Measurements from ENCODE around the gene BBOF1. TPM values are rescaled to one million over a fixed set of nuclear protein-coding genes. Genes with fewer than 3 reads are reported as not detected.
A peak's percentile ranks its signal among the peaks of the same experiment; 100 is the strongest.

BBOF1 gene
- total and polyA plus RNA-seq, 9 of the 15 experiments (the other 6 are each of a cell fraction or from before 2014, with no cell fraction given), result 1.3 to 4.9 (median 4.2) TPM

GRCh38 chr14:74038020-74038859, 19.1 kb downstream of the BBOF1 start:
- ChIA-PET POLR2A (no interaction called here), CTCF (ENCODE audit: low intra/inter-chr PET ratio) (interaction anchor here (0.6 to 1.4 kb wide), 2 partner anchors 286 to 310 kb away, joined by 3 read pairs; no protein-coding TSS in a partner anchor)
- WGBS (ENCODE audit: insufficient coverage, low coverage, missing lambda C conversion rate), result 47% methylated on average over 3 of the region's 3 CpGs
- DNase-seq (ENCODE audit: extremely low read depth in 1 of 4, low spot score in 3 of 4) (peak; percentile 25 to 62 (median 29)), ATAC-seq (peak; percentile 81), FAIRE-seq (peak; percentile 85)
- Histone ChIP-seq H3K4me1 (replicated peaks in 1 of 2; ENCODE audit: control insufficient read depth in 2 of 2, insufficient read depth in 2 of 2, low read length in 2 of 2) (0 out of 5 replicates have a peak, but pooled peaks cover 0 to 2% of the 10 kb centered on the region in 2 experiments), H3K9me3 (replicated peaks; ENCODE audit: control insufficient read depth, insufficient read depth, low read depth, low read length) (no peaks in the 10 kb centered on the region), H3K27ac (ENCODE audit: extremely low read depth, low read depth, low read length) (no peak overlapping the region), H3K79me2 (ENCODE audit: control insufficient read depth, insufficient read depth, low read length) (no peaks in the 10 kb centered on the region), H2AFZ (ENCODE audit: low read depth, low read length) (no peak overlapping the region), H3K27me3 (ENCODE audit: control insufficient read depth in 2 of 2, insufficient read depth in 2 of 2, low read length in 2 of 2) (no peaks in the 10 kb centered on the region), H3K4me2 (ENCODE audit: insufficient read depth, low read length) (no peak overlapping the region), H3K9ac (ENCODE audit: insufficient read depth in 1 of 2, low read depth in 2 of 2, low read length in 2 of 2) (no peak overlapping the region), H4K20me1 (replicated peaks; ENCODE audit: control insufficient read depth, insufficient read depth, low read length) (no peaks in the 10 kb centered on the region), H3K4me3 (no peak overlapping the region), H3K36me3 (ENCODE audit: control insufficient read depth, insufficient read depth, low read length) (no peaks in the 10 kb centered on the region), H3K9me1 (ENCODE audit: control insufficient read depth, insufficient read depth, low read length) (no peaks in the 10 kb centered on the region)
- intact Hi-C loops (cut with micrococcal nuclease) (loop anchor here (5.0 kb wide), 1 partner anchor 211 kb away; no protein-coding TSS in a partner anchor), in situ Hi-C loops (cut with MboI) (no loop called here)
- no TSS peak for BruUV-seq (replicated peaks)
- TF ChIP-seq CTCF (IDR thresholded peaks at IDR 0.05 in 2 of 3, conservative IDR thresholded peaks at IDR 0.05 in 1 of 3; ENCODE audit: insufficient read depth in 2 of 3, low read depth in 1 of 3, low read length in 3 of 3) (peak; percentile 17 to 59 (median 38); a peak in 5 of 6 replicates), REST (IDR thresholded peaks at IDR 0.05; ENCODE audit: borderline replicate concordance) (peak; percentile 32; the same call in 1 of the 2 replicates), REST (CRISPR knock-in tag; IDR thresholded peaks at IDR 0.05; ENCODE audit: low read depth) (no peak), ZNF79 (CRISPR knock-in tag; IDR thresholded peaks at IDR 0.05; ENCODE audit: low read depth) (no peak), SIRT6 (IDR thresholded peaks at IDR 0.05; ENCODE audit: low read depth, low read length) (no peak), C11orf30 (IDR thresholded peaks at IDR 0.05; ENCODE audit: low read depth) (peak; percentile 58), CREB3 (tag; conservative IDR thresholded peaks at IDR 0.05; ENCODE audit: low read depth) (no peak), CGGBP1 (CRISPR knock-in tag; IDR thresholded peaks at IDR 0.05) (no peak)

All from K562 (cell line).